Epithelial cell of alveolus of lung (primary cell): ENCODE results near the gene PIM2. TPM values are rescaled to one million over a fixed set of nuclear protein-coding genes. Genes with fewer than 3 reads are reported as not detected.

Experiments
- total RNA-seq: library from RNA; depleted of rRNA; stranded (reverse); fragments of >200 nt; gene quantifications from 2 replicates; pipeline ENCODE4 v1.2.1, GENCODE V29; 2015

The PIM2 gene
- total RNA-seq = 7.7 and 10.3 TPM in 2 replicates

DNA sequence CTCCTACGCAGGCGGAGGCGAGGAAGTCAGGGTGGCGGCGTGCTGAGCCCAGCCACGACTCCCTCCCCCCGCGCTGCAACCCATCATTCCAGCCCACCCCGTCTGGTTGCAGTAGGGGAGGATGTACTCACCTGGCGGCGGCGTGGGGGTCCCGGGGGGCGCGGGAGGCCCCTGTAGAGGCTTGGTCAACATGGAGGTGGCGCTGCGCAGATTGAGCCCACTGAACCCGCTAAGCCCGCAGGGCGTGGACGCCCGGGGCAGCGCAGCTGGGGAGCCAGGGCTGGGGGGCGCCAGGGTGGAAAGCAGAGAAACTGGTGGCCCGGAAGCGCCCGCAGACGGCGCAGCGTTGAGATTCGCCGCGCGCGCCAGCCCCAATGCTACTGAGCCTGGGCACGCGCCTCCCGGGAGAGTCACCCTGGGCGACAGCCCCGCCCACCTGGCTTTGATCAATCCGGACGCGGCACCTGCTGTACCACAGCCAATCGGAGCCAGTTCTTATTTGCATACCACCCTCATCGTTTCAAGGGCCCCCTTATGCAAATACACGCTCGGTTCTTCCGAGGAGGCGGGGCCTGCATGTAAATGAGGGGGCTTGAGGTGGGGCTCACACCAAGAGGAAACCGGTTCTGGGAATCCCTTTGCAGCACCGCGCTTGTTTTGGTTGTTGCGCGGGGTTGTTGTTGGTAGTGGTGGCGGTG is at the start of gene PIM2:
PIM2 (minus strand) TSS at position 382 of the 698 bp plus-strand sequence; CDS start at position 192, 190 bp downstream.

DNA sequence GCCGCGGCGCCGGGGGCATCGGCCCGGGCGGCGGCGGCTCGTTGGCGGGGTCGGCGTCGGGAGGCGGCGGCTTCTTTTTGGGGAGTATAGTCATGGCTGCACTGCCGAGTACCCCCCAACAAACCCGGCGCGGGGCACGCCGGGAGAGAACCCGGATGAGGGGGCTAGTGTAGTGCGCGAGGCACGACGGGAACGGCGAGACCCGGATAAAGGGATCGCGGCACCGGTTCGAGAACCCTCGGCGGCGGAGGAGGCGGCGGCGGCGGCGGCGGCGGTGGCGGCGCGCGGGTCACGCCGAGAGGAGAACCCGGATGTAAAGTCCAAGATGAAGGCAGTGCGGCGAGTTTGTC is 38.6 kb upstream of the PIM2 start, which contains the start of gene OTUD5:
OTUD5 (minus strand) TSS at position 131 of the 350 bp plus-strand sequence; CDS start at position 94, 37 bp downstream.

DNA sequence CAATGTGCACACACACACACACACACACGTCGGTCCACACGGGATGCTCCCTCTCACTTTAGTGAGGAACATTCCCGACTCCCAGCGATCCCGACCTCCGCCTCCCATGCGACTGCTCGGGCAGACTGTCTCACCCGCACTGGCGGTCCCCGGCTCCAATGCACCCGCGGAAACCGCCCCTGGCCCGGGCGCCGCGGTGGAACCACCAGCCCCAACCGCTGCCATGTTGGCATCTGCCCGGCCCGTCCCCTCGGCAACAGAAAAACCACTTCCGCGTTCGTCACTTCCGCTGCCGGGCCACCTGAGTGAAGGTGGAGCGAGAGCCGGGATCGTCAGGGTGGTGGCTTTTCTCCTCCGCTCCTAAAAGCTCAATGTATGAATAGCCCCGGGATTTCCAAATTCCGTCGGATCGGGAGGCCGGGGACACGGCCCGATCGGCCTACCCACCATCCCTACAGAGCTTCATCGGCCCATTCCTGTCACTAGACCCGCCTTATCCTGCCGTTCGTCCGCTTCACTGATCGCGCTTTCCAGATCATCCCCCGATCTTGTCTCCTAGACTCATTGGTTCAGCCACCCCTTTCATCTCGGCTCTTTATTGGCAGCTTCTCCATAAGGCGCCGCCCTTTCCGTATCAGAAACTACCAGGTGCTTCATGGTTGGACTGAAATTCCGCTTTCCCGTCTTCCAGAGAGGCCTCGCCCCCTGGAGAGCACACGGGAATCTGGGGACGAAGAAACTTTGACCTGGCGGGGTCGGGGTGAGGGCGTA is 7.2 kb downstream of the PIM2 start, which contains the start of gene SLC35A2:
SLC35A2 (minus strand) TSS at position 235 of the 771 bp plus-strand sequence; CDS start at position 225, 10 bp downstream.

DNA sequence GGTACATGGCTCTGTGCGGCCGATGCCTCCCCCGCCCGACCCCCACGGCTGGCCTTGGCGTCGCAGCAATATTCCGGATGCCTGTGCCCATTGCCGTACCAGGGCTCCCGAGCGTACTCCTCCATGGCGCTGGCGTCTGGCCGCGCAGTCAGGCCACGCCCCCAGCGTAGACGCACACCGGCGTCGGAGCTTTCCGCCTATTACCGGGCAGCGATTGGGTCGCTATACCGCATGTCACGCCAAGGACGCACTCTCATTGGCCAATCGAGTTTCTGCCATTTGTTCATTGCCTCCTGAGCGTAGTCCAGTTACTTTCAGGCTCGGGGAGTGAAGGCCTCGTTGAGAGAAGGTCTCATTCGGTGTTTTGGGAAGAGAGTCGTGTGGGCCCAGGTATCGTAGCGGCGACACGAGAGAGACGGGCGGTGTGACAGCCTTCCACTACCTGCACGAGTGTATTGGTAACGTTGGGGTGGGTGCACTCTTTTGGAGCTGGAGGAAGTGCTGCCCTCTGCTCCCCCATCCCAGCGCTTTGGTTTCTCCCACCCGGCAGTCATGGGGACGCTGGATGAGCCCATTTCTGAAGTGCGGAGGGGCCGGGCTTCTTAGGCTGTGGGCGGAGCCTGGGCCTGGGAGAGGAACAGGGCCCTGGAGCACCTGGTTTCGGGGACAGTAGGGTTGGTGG is 21.1 kb downstream of the PIM2 start, which contains the start of the genes PQBP1 and TIMM17B:
PQBP1 (plus strand) TSS at position 306 of the 682 bp plus-strand sequence. CDS start 580 bp downstream, outside the sequence.
TIMM17B (minus strand) TSS at position 144 of the 682 bp plus-strand sequence; CDS start at position 125, 19 bp downstream.

Other genes with a start within 250 kb of the PIM2 start
- gene WAS, start 235.2 kb downstream of the PIM2 start, total RNA-seq = 0.13 and 0.48 TPM in 2 replicates
- 4.4 and 12.4 TPM in 2 replicates for gene SUV39H1, start 222.3 kb downstream of the PIM2 start, total RNA-seq
- not detected in 2 replicates for gene GLOD5, start 157.3 kb downstream of the PIM2 start, total RNA-seq
- not detected in 2 replicates for gene GATA1, start 132.4 kb downstream of the PIM2 start, total RNA-seq
- gene HDAC6, start 117.0 kb downstream of the PIM2 start, total RNA-seq = 24.8 and 42.2 TPM in 2 replicates
- not detected in 2 replicates for gene ERAS, start 92.5 kb downstream of the PIM2 start, total RNA-seq
- gene PCSK1N, start 83.4 kb downstream of the PIM2 start, total RNA-seq = 0.65 and 3.2 TPM in 2 replicates
- gene TIMM17B, start 21.3 kb downstream of the PIM2 start, total RNA-seq = 39.6 and 61.8 TPM in 2 replicates
- gene PQBP1, start 21.1 kb downstream of the PIM2 start, total RNA-seq = 50.2 and 53.3 TPM in 2 replicates
- 27.7 and 39.3 TPM in 2 replicates for gene SLC35A2, start 7.4 kb downstream of the PIM2 start, total RNA-seq
- gene OTUD5, start 38.6 kb upstream of the PIM2 start, total RNA-seq = 28.5 and 42.8 TPM in 2 replicates
- 1.8 and 2.4 TPM in 2 replicates for gene KCND1, start 52.8 kb upstream of the PIM2 start, total RNA-seq
- gene GRIPAP1, start 83.2 kb upstream of the PIM2 start, total RNA-seq = 14.3 and 14.9 TPM in 2 replicates
- gene TFE3, start 124.3 kb upstream of the PIM2 start, total RNA-seq = 57.7 and 85.8 TPM in 2 replicates
- gene CCDC120, start 140.0 kb upstream of the PIM2 start, total RNA-seq = 1.4 and 4.0 TPM in 2 replicates
- 27.6 and 31.5 TPM in 2 replicates for gene PRAF2, start 155.0 kb upstream of the PIM2 start, total RNA-seq
- 58.1 and 64.8 TPM in 2 replicates for gene WDR45, start 160.9 kb upstream of the PIM2 start, total RNA-seq
- 23.1 and 25.0 TPM in 2 replicates for gene GPKOW, start 204.7 kb upstream of the PIM2 start, total RNA-seq
- gene MAGIX, start 243.7 kb upstream of the PIM2 start, total RNA-seq = 0.40 and 3.4 TPM in 2 replicates